ENCODE results near the gene ANKDD1A. TPM values are rescaled to one million over a fixed set of nuclear protein-coding genes. Genes with fewer than 3 reads are reported as not detected.

Gene ANKDD1A
- polyA plus RNA-seq, 4 donors: 0.81 to 3.9 (median 1.7) TPM; not detected in 1

DNA sequence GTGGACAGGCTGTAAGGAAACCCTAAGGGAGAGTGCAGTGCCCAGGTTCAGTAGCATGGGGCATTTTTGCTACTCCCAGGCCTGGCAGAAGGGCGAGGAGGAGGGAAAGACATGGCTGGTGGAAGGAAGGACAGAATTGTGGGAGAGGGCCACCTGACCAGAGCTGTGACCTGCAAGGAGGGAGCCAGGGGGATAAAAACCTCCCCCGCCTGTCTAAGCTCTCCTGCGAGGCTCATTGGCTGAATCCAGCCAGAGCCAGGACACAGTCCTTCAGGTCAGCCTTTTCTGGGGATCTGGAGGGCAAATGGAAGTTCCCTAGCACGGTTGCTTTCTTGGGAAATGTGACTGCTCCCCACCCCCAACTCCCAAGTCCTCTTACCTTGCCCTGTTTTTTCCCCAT lies 13.3 kb upstream of the ANKDD1A start:
- 87 to 91% (median 88%) methylated on average over 4 of the region's 4 CpGs for WGBS, 3 donors
- H3K9me3 ChIP-seq (ENCODE audit: control insufficient read depth in 2 of 2, insufficient read depth in 1 of 2, low read depth in 1 of 2, low read length in 1 of 2): peaks cover 0 to 12% of the 10 kb centered on the region in 2 donors

GRCh38 chr15:64901141-64901540 lies 10.6 kb upstream of the ANKDD1A start:
- Histone ChIP-seq H3K27ac (ENCODE audit: low read depth in 1 of 3, low read length in 2 of 3) (no peak overlapping the region), H3K27me3 (ENCODE audit: control insufficient read depth in 3 of 3, insufficient read depth in 3 of 3, low read length in 3 of 3) (no peaks in the 10 kb centered on the region), H3K36me3 (ENCODE audit: control insufficient read depth in 3 of 3, insufficient read depth in 2 of 3, low read depth in 1 of 3, low read length in 3 of 3) (no peaks in the 10 kb centered on the region), H3K4me3 (ENCODE audit: low read depth in 1 of 3, low read length in 3 of 3) (no peak overlapping the region), H3K4me1 (ENCODE audit: control insufficient read depth in 3 of 3, insufficient read depth in 2 of 3, low read depth in 1 of 3, low read length in 2 of 3) (peaks cover 2 to 25% (median 11%) of the 10 kb centered on the region in 3 donors), H3K9me3 (ENCODE audit: control insufficient read depth in 2 of 2, insufficient read depth in 1 of 2, low read depth in 1 of 2, low read length in 1 of 2) (peaks cover 0 to 19% of the 10 kb centered on the region in 2 donors)
- DNase-seq (no peak), FAIRE-seq (no peak)
- 94 to 99% (median 96%) methylated on average over 5 of the region's 5 CpGs for WGBS, 3 donors

More for the DNA sequence above, 13.3 kb upstream of the ANKDD1A start:
- no peak overlapping the region for H3K4me3 ChIP-seq (ENCODE audit: low read depth in 1 of 3, low read length in 3 of 3)
- no peak for FAIRE-seq
- DNase-seq: no peak
- peak overlapping the region in 2 of 3 donors; percentile 22 to 91 for H3K27ac ChIP-seq (ENCODE audit: low read depth in 1 of 3, low read length in 2 of 3)
- H3K4me1 ChIP-seq (ENCODE audit: control insufficient read depth in 3 of 3, insufficient read depth in 2 of 3, low read depth in 1 of 3, low read length in 2 of 3): peaks cover 0 to 43% (median 25%) of the 10 kb centered on the region in 3 donors
- H3K36me3 ChIP-seq (ENCODE audit: control insufficient read depth in 3 of 3, insufficient read depth in 2 of 3, low read depth in 1 of 3, low read length in 3 of 3): no peaks in the 10 kb centered on the region
- no peaks in the 10 kb centered on the region for H3K27me3 ChIP-seq (ENCODE audit: control insufficient read depth in 3 of 3, insufficient read depth in 3 of 3, low read length in 3 of 3)

DNA sequence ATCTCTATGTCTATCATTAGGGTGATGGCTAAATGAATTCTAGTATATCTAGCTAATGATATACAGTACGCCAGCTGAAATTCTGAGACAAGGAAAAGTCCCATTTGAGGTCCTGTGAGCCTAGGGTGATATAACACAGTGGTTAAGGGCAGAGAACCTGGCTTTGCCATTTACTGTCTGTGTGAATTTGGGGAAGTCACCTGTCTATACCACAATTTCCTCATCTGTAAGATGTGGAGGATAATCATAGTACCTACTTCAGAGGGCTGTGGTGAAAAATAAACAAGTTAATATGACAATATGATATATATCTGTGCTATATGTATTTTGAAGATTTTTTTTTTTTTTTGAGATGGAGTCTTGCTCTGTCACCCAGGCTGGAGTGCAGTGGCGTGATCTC lies 9.8 kb upstream of the ANKDD1A start:
- FAIRE-seq: no peak
- peaks cover 2 to 17% (median 9%) of the 10 kb centered on the region in 3 donors for H3K4me1 ChIP-seq (ENCODE audit: control insufficient read depth in 3 of 3, insufficient read depth in 2 of 3, low read depth in 1 of 3, low read length in 2 of 3)
- no peaks in the 10 kb centered on the region for H3K36me3 ChIP-seq (ENCODE audit: control insufficient read depth in 3 of 3, insufficient read depth in 2 of 3, low read depth in 1 of 3, low read length in 3 of 3)
- no peaks in the 10 kb centered on the region for H3K27me3 ChIP-seq (ENCODE audit: control insufficient read depth in 3 of 3, insufficient read depth in 3 of 3, low read length in 3 of 3)
- H3K9me3 ChIP-seq (ENCODE audit: control insufficient read depth in 2 of 2, insufficient read depth in 1 of 2, low read depth in 1 of 2, low read length in 1 of 2): peaks cover 0 to 24% of the 10 kb centered on the region in 2 donors
- WGBS, 3 donors: 81 to 94% (median 82%) methylated on average over 2 of the region's 2 CpGs
- DNase-seq: no peak
- no peak overlapping the region for H3K4me3 ChIP-seq (ENCODE audit: low read depth in 1 of 3, low read length in 3 of 3)
- no peak overlapping the region for H3K27ac ChIP-seq (ENCODE audit: low read depth in 1 of 3, low read length in 2 of 3)

GRCh38 chr15:64902863-64903262 lies 8.8 kb upstream of the ANKDD1A start:
- Histone ChIP-seq H3K27me3 (ENCODE audit: control insufficient read depth in 3 of 3, insufficient read depth in 3 of 3, low read length in 3 of 3) (no peaks in the 10 kb centered on the region), H3K27ac (ENCODE audit: low read depth in 1 of 3, low read length in 2 of 3) (no peak overlapping the region), H3K4me3 (ENCODE audit: low read depth in 1 of 3, low read length in 3 of 3) (no peak overlapping the region), H3K4me1 (ENCODE audit: control insufficient read depth in 3 of 3, insufficient read depth in 2 of 3, low read depth in 1 of 3, low read length in 2 of 3) (peaks cover under 1 to 8% (median 2%) of the 10 kb centered on the region in 3 donors), H3K9me3 (ENCODE audit: control insufficient read depth in 2 of 2, insufficient read depth in 1 of 2, low read depth in 1 of 2, low read length in 1 of 2) (peaks cover 0 to 24% of the 10 kb centered on the region in 2 donors), H3K36me3 (ENCODE audit: control insufficient read depth in 3 of 3, insufficient read depth in 2 of 3, low read depth in 1 of 3, low read length in 3 of 3) (no peaks in the 10 kb centered on the region)
- no peak for FAIRE-seq
- no peak for DNase-seq
- WGBS, 3 donors: 82 to 93% (median 90%) methylated on average over 4 of the region's 4 CpGs

GRCh38 chr15:64903326-64903950 lies 8.3 kb upstream of the ANKDD1A start:
- DNase-seq: no peak
- no peak overlapping the region for H3K27ac ChIP-seq (ENCODE audit: low read depth in 1 of 3, low read length in 2 of 3)
- H3K4me1 ChIP-seq (ENCODE audit: control insufficient read depth in 3 of 3, insufficient read depth in 2 of 3, low read depth in 1 of 3, low read length in 2 of 3): peaks cover 0 to 7% (median 2%) of the 10 kb centered on the region in 3 donors
- WGBS, 3 donors: 65 to 82% (median 71%) methylated on average over 4 of the region's 4 CpGs
- no peak overlapping the region for H3K4me3 ChIP-seq (ENCODE audit: low read depth in 1 of 3, low read length in 3 of 3)
- H3K27me3 ChIP-seq (ENCODE audit: control insufficient read depth in 3 of 3, insufficient read depth in 3 of 3, low read length in 3 of 3): no peaks in the 10 kb centered on the region
- no peaks in the 10 kb centered on the region for H3K36me3 ChIP-seq (ENCODE audit: control insufficient read depth in 3 of 3, insufficient read depth in 2 of 3, low read depth in 1 of 3, low read length in 3 of 3)
- peaks cover 0 to 24% of the 10 kb centered on the region in 2 donors for H3K9me3 ChIP-seq (ENCODE audit: control insufficient read depth in 2 of 2, insufficient read depth in 1 of 2, low read depth in 1 of 2, low read length in 1 of 2)
- no peak for FAIRE-seq

DNA sequence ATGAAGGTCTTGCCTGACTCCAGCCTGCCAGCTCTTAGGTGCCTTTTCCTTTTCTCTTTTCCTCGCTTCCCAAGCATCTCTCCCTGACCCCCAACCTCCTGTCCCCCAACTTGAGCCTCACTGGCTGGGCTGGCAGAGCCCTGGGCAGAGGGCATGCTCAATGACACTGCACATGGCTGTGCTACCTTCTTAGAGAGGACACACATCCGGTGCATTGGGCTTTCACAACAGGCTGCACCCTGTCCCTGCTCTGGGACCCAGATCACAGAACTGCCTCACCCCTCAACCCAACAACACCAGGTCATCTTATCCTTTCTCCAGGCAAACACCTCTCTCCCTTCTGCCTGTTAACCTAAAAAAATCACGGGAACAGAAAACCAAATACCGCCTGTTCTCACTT lies 7.5 kb upstream of the ANKDD1A start:
- DNase-seq (no peak), FAIRE-seq (no peak)
- peaks cover 0 to 24% of the 10 kb centered on the region in 2 donors for H3K9me3 ChIP-seq (ENCODE audit: control insufficient read depth in 2 of 2, insufficient read depth in 1 of 2, low read depth in 1 of 2, low read length in 1 of 2)
- H3K4me1 ChIP-seq (ENCODE audit: control insufficient read depth in 3 of 3, insufficient read depth in 2 of 3, low read depth in 1 of 3, low read length in 2 of 3): peaks cover 0 to 7% (median 2%) of the 10 kb centered on the region in 3 donors
- no peak overlapping the region for H3K27ac ChIP-seq (ENCODE audit: low read depth in 1 of 3, low read length in 2 of 3)
- 87 to 94% (median 93%) methylated on average over 4 of the region's 4 CpGs for WGBS, 3 donors
- no peak overlapping the region for H3K4me3 ChIP-seq (ENCODE audit: low read depth in 1 of 3, low read length in 3 of 3)
- H3K36me3 ChIP-seq (ENCODE audit: control insufficient read depth in 3 of 3, insufficient read depth in 2 of 3, low read depth in 1 of 3, low read length in 3 of 3): no peaks in the 10 kb centered on the region
- H3K27me3 ChIP-seq (ENCODE audit: control insufficient read depth in 3 of 3, insufficient read depth in 3 of 3, low read length in 3 of 3): no peaks in the 10 kb centered on the region

DNA sequence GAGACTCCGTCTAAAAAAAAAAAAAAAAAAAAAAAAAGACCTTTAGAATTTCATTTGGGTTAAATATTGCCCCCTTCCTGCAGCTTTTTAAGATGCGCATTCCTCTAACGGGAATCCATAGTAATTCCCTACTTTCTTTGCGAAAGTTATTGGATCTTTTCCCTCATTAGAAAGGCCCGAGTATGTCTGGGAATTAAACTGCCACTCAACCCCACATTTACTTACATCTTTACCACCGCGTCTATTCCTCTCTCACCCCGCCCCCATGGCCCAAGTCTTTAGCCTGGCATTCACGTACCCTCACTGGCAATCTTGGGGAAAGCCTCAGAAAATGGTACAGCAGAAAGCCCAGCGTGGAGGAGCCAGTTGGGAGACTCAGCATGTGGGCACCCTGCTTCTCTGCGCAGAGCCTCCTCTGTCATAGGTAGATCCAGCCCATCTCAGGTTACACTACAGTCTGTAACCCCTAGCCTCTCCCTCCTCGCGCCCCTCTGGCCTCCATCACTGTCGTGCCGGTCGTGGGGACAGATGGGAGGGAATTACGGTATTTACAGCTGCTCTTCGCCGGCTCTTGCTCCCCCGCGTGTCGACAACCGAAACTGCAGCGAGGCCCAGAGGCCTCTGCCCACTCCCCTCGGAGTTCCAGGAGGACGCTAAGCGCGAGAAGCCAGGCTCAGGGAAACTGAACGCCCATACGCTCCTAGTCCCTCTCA lies 6.4 kb upstream of the ANKDD1A start:
- DNase-seq (peak; percentile 55 to 83), FAIRE-seq (no peak)
- Histone ChIP-seq H3K4me3 (ENCODE audit: low read depth in 1 of 3, low read length in 3 of 3) (peak overlapping the region in 1 of 3 donors; percentile 25), H3K4me1 (ENCODE audit: control insufficient read depth in 3 of 3, insufficient read depth in 2 of 3, low read depth in 1 of 3, low read length in 2 of 3) (peaks cover 0 to 7% (median 2%) of the 10 kb centered on the region in 3 donors), H3K27ac (ENCODE audit: low read depth in 1 of 3, low read length in 2 of 3) (peak overlapping the region in 1 of 3 donors; percentile 6), H3K27me3 (ENCODE audit: control insufficient read depth in 3 of 3, insufficient read depth in 3 of 3, low read length in 3 of 3) (no peaks in the 10 kb centered on the region), H3K9me3 (ENCODE audit: control insufficient read depth in 2 of 2, insufficient read depth in 1 of 2, low read depth in 1 of 2, low read length in 1 of 2) (peaks cover 0 to 23% of the 10 kb centered on the region in 2 donors), H3K36me3 (ENCODE audit: control insufficient read depth in 3 of 3, insufficient read depth in 2 of 3, low read depth in 1 of 3, low read length in 3 of 3) (no peaks in the 10 kb centered on the region)
- 17 to 27% (median 23%) methylated on average over 29 to 30 of the region's 30 CpGs for WGBS, 3 donors

GRCh38 chr15:64905941-64906340 lies 5.8 kb upstream of the ANKDD1A start:
- FAIRE-seq (no peak), DNase-seq (no peak)
- H3K27me3 ChIP-seq (ENCODE audit: control insufficient read depth in 3 of 3, insufficient read depth in 3 of 3, low read length in 3 of 3): peaks cover 0 to 3% (median 0%) of the 10 kb centered on the region in 3 donors
- no peaks in the 10 kb centered on the region for H3K36me3 ChIP-seq (ENCODE audit: control insufficient read depth in 3 of 3, insufficient read depth in 2 of 3, low read depth in 1 of 3, low read length in 3 of 3)
- H3K9me3 ChIP-seq (ENCODE audit: control insufficient read depth in 2 of 2, insufficient read depth in 1 of 2, low read depth in 1 of 2, low read length in 1 of 2): peaks cover 0 to 18% of the 10 kb centered on the region in 2 donors
- no peak overlapping the region for H3K4me3 ChIP-seq (ENCODE audit: low read depth in 1 of 3, low read length in 3 of 3)
- H3K27ac ChIP-seq (ENCODE audit: low read depth in 1 of 3, low read length in 2 of 3): no peak overlapping the region
- 79 to 87% (median 84%) methylated on average over 9 of the region's 9 CpGs for WGBS, 3 donors
- peaks cover 0 to 7% (median 2%) of the 10 kb centered on the region in 3 donors for H3K4me1 ChIP-seq (ENCODE audit: control insufficient read depth in 3 of 3, insufficient read depth in 2 of 3, low read depth in 1 of 3, low read length in 2 of 3)

Measured in small intestine (tissue), 7 donors.